Measurements from ENCODE around the gene ATP1A4.

DNA sequence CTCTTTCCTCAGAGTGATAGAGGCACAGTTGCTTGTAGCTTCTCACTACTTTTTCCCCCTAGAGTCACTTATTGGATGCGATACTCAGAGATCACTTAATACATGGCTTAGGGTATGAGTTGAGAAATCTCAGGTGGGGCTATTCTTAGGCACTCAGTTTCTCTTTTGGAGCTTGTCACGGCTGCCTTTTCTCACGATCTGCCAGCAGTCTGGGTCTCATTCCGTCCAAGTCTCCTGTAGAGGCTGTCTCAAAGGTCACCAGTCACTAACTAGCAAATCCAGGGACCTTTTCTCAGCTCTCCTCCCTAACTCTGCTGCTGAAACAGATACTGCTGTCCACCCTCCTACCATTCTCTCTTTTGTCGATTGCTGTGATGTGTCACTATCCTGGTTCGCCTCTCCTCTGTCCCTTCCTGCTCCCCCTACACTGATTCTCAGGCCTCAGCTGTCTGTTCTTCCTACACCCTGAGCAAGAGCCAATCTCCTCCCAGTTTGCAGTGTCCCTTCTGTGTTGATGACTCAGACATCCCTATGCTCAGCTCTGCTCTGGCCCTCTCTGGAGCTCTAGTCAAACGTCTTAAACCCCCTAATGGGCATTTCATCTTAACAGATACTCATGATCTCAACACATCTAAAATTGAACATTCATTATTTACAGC is 23.4 kb upstream of the ATP1A4 start:
- TF ChIP-seq, protein P1, sequence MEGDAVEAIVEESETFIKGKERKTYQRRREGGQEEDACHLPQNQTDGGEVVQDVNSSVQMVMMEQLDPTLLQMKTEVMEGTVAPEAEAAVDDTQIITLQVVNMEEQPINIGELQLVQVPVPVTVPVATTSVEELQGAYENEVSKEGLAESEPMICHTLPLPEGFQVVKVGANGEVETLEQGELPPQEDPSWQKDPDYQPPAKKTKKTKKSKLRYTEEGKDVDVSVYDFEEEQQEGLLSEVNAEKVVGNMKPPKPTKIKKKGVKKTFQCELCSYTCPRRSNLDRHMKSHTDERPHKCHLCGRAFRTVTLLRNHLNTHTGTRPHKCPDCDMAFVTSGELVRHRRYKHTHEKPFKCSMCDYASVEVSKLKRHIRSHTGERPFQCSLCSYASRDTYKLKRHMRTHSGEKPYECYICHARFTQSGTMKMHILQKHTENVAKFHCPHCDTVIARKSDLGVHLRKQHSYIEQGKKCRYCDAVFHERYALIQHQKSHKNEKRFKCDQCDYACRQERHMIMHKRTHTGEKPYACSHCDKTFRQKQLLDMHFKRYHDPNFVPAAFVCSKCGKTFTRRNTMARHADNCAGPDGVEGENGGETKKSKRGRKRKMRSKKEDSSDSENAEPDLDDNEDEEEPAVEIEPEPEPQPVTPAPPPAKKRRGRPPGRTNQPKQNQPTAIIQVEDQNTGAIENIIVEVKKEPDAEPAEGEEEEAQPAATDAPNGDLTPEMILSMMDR (IDR thresholded peaks at IDR 0.05), result no peak
- TF ChIP-seq EP300 (IDR thresholded peaks at IDR 0.05) (no peak), POLR2AphosphoS5 (IDR thresholded peaks at IDR 0.05) (no peak)

Measured in sigmoid colon (tissue), 4 donors.